ES-I3 (cell line): ENCODE data around the gene FGB.
"Not testable (repeated sequence)": the region's sequence is repeated elsewhere in the genome, so short reads cannot be mapped to it uniquely, and the experiment has no call there.

Source experiments
- H3K36me3 ChIP-seq: 2 replicates; pipeline ENCODE4 v1.6.1; 2013; ENCODE audit warnings: mild to moderate bottlenecking, low read length, control low read depth, moderate library complexity; ENCODE audit not compliant: insufficient read depth
- H3K4me1 ChIP-seq: 2 replicates; pipeline ENCODE4 v1.6.1; 2013; ENCODE audit warnings: mild to moderate bottlenecking, control low read depth, low read length; ENCODE audit not compliant: insufficient read depth
- H3K9ac ChIP-seq: 2 replicates; pipeline ENCODE4 v1.6.1; 2013; ENCODE audit warnings: low read depth, mild to moderate bottlenecking, low read length, moderate library complexity
- H3K9me3 ChIP-seq: 2 replicates; pipeline ENCODE4 v1.6.1; 2013; ENCODE audit warnings: mild to moderate bottlenecking, low read length, moderate library complexity; ENCODE audit not compliant: control insufficient read depth, insufficient read depth

FGB gene

GRCh38 chr4:154597281-154597680, 34.5 kb downstream of the FGB start:
- H3K4me1 ChIP-seq, H3K9ac ChIP-seq, H3K9me3 ChIP-seq: not testable (repeated sequence)

GRCh38 chr4:154597798-154598774, 35.3 kb downstream of the FGB start:
- Histone ChIP-seq H3K36me3 (no peaks in the 10 kb centered on the region), H3K9ac (no peak overlapping the region), H3K4me1 (no peaks in the 10 kb centered on the region; the same call in 1 of the 2 replicates), H3K9me3 (no peaks in the 10 kb centered on the region)

More at GRCh38 chr4:154597281-154597680, 34.5 kb downstream of the FGB start:
- H3K36me3 ChIP-seq, result not testable (repeated sequence)

GRCh38 chr4:154602404-154603020, 39.7 kb downstream of the FGB start:
- Histone ChIP-seq H3K36me3 (no peaks in the 10 kb centered on the region), H3K4me1 (no peaks in the 10 kb centered on the region; the same call in 1 of the 2 replicates), H3K9ac (no peak overlapping the region), H3K9me3 (no peaks in the 10 kb centered on the region)

- no peaks in the 10 kb centered on the region for H3K9me3 ChIP-seq
- H3K36me3 ChIP-seq, result no peaks in the 10 kb centered on the region
- no peaks in the 10 kb centered on the region; the same call in 1 of the 2 replicates for H3K4me1 ChIP-seq
- no peak overlapping the region for H3K9ac ChIP-seq
These were observed 40.5 kb downstream of the FGB start for GRCh38 chr4:154603033-154603943.

GRCh38 chr4:154604696-154605200, 41.9 kb downstream of the FGB start:
- Histone ChIP-seq H3K9me3 (no peaks in the 10 kb centered on the region), H3K4me1 (no peaks in the 10 kb centered on the region; the same call in 1 of the 2 replicates)

GRCh38 chr4:154606728-154607723, 44.2 kb downstream of the FGB start:
- Histone ChIP-seq H3K4me1 (no peaks in the 10 kb centered on the region; the same call in 1 of the 2 replicates), H3K36me3 (no peaks in the 10 kb centered on the region), H3K9me3 (no peaks in the 10 kb centered on the region), H3K9ac (no peak overlapping the region)

More at GRCh38 chr4:154604696-154605200, 41.9 kb downstream of the FGB start:
- no peaks in the 10 kb centered on the region for H3K36me3 ChIP-seq
- no peak overlapping the region for H3K9ac ChIP-seq

- Histone ChIP-seq H3K9me3 (no peaks in the 10 kb centered on the region), H3K4me1 (no peaks in the 10 kb centered on the region), H3K9ac (no peak overlapping the region), H3K36me3 (no peaks in the 10 kb centered on the region)
These were observed 45.8 kb downstream of the FGB start for GRCh38 chr4:154608361-154609252.

GRCh38 chr4:154609532-154609931, 46.7 kb downstream of the FGB start:
- H3K4me1 ChIP-seq, result no peaks in the 10 kb centered on the region
- H3K9me3 ChIP-seq, result no peaks in the 10 kb centered on the region
- no peaks in the 10 kb centered on the region for H3K36me3 ChIP-seq
- H3K9ac ChIP-seq, result no peak overlapping the region

GRCh38 chr4:154610582-154610981, 47.8 kb downstream of the FGB start:
- Histone ChIP-seq H3K4me1 (no peaks in the 10 kb centered on the region), H3K9me3 (no peaks in the 10 kb centered on the region), H3K36me3 (no peaks in the 10 kb centered on the region)

GRCh38 chr4:154611833-154612232, 49.0 kb downstream of the FGB start:
- Histone ChIP-seq H3K36me3 (no peaks in the 10 kb centered on the region), H3K4me1 (no peaks in the 10 kb centered on the region), H3K9ac (no peak overlapping the region), H3K9me3 (no peaks in the 10 kb centered on the region)

More at GRCh38 chr4:154610582-154610981, 47.8 kb downstream of the FGB start:
- no peak overlapping the region for H3K9ac ChIP-seq

GRCh38 chr4:154612472-154613414, 49.9 kb downstream of the FGB start, which contains the start of gene FGG:
Gene FGG (minus strand): TSS chr4:154612656. CDS start chr4:154612609, 47 bp downstream.
- Histone ChIP-seq H3K4me1 (no peaks in the 10 kb centered on the region), H3K36me3 (no peaks in the 10 kb centered on the region), H3K9ac (no peak within 1 kb of the TSS), H3K9me3 (no peaks in the 10 kb centered on the region)
